ENCODE results near the gene MALRD1. TPM values are rescaled to one million over a fixed set of nuclear protein-coding genes. Genes with fewer than 3 reads are reported as not detected.

The MALRD1 gene
- total RNA-seq, 1 donor from 2014 or later = 0.45 TPM

DNA sequence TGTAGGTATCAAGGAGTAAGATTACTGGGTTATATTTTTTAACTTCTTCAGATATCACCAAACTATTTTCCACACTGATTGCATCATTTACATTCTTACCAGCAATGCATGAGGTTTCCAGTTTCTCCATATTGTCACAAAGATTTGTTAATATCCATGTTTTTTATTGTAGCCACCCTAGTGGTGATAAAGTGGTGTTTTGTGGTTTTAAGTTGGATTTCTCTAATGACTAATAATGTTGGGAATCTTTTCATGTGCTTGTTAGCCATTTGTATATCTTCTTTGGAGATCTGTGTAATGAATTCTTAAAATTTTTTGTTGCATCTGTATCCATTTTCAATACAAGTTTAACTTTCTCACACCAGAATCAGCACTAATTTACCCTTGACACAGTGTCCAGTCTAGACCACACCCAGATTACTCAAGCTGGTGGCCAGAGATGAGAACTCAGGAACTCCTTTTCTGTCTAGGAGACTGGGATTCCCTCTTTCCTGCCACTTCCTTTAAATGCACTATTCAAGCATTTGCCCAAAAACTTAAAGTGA is 700.7 kb downstream of the MALRD1 start:
- Histone ChIP-seq H3K27me3 (ENCODE audit: insufficient read depth, low read length) (no peaks in the 10 kb centered on the region), H2AFZ (ENCODE audit: low read depth, low read length) (peak overlapping the region; percentile 42), H3K79me2 (ENCODE audit: insufficient read depth, low read length) (no peaks in the 10 kb centered on the region), H3K4me3 (ENCODE audit: insufficient read depth, low read depth, low read length) (no peak overlapping the region), H3K9me3 (ENCODE audit: insufficient read depth, low read depth, low read length) (no peaks in the 10 kb centered on the region), H3K27ac (ENCODE audit: low read depth, low read length) (peak overlapping the region; percentile 47), H3K4me1 (ENCODE audit: insufficient read depth, low read length) (peaks cover 3% of the 10 kb centered on the region), H3K4me2 (ENCODE audit: low read length) (no peak overlapping the region), H4K20me1 (ENCODE audit: insufficient read depth, low read length) (no peaks in the 10 kb centered on the region), H3K9ac (ENCODE audit: low read length) (no peak overlapping the region), H3K36me3 (ENCODE audit: insufficient read depth, low read length) (no peaks in the 10 kb centered on the region)
- Mint-ChIP-seq H3K4me1 (ENCODE audit: low read depth, unreplicated experiment) (peaks cover 10% of the 10 kb centered on the region), H3K9me3 (ENCODE audit: unreplicated experiment) (peaks cover 6% of the 10 kb centered on the region), H3K27ac (ENCODE audit: unreplicated experiment) (peak overlapping the region; percentile 96), H3K4me3 (ENCODE audit: unreplicated experiment) (no peak overlapping the region), H3K27me3 (ENCODE audit: low read depth, unreplicated experiment) (no peaks in the 10 kb centered on the region), H3K36me3 (ENCODE audit: low read depth, unreplicated experiment) (no peaks in the 10 kb centered on the region)
- DNase-seq (ENCODE audit: low read depth) = peak; percentile 90
- TF ChIP-seq EZH2 (IDR thresholded peaks at IDR 0.05; ENCODE audit: insufficient read depth, low read length) = no peak
- TF ChIP-seq, protein P1, sequence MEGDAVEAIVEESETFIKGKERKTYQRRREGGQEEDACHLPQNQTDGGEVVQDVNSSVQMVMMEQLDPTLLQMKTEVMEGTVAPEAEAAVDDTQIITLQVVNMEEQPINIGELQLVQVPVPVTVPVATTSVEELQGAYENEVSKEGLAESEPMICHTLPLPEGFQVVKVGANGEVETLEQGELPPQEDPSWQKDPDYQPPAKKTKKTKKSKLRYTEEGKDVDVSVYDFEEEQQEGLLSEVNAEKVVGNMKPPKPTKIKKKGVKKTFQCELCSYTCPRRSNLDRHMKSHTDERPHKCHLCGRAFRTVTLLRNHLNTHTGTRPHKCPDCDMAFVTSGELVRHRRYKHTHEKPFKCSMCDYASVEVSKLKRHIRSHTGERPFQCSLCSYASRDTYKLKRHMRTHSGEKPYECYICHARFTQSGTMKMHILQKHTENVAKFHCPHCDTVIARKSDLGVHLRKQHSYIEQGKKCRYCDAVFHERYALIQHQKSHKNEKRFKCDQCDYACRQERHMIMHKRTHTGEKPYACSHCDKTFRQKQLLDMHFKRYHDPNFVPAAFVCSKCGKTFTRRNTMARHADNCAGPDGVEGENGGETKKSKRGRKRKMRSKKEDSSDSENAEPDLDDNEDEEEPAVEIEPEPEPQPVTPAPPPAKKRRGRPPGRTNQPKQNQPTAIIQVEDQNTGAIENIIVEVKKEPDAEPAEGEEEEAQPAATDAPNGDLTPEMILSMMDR (IDR thresholded peaks at IDR 0.05; ENCODE audit: insufficient read depth, low read depth, low read length) = peak; percentile 5
- no peak for FAIRE-seq

DNA sequence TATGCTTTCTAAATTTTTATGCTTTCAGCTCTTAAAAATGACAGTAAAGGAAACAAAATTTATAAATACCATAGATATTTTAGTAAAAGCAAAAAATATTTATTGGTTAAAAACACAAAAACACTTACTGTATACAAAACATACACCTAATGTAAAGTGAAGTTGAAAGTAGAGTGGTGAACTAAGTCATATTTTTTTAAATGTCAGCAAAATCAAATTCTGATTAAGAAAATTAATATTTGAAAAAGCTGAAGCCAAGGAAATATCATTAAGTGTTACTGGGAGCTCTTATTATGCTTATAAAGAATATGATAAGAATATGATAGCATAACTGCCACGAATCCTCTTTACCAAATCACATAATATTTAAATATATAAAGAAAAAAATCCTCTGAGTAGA is 702.4 kb downstream of the MALRD1 start:
- H3K4me2 ChIP-seq (ENCODE audit: low read length) = no peak overlapping the region
- Mint-ChIP-seq H3K4me1 (ENCODE audit: low read depth, unreplicated experiment) (peaks cover 10% of the 10 kb centered on the region), H3K27ac (ENCODE audit: unreplicated experiment) (no peak overlapping the region), H3K4me3 (ENCODE audit: unreplicated experiment) (no peak overlapping the region), H3K9me3 (ENCODE audit: unreplicated experiment) (peaks cover 6% of the 10 kb centered on the region), H3K27me3 (ENCODE audit: low read depth, unreplicated experiment) (no peaks in the 10 kb centered on the region), H3K36me3 (ENCODE audit: low read depth, unreplicated experiment) (no peaks in the 10 kb centered on the region)
- DNase-seq (ENCODE audit: low read depth) (no peak), FAIRE-seq (no peak)
- no peaks in the 10 kb centered on the region for H3K27me3 ChIP-seq (ENCODE audit: insufficient read depth, low read length)
- H4K20me1 ChIP-seq (ENCODE audit: insufficient read depth, low read length) = no peaks in the 10 kb centered on the region
- no peaks in the 10 kb centered on the region for H3K9me3 ChIP-seq (ENCODE audit: insufficient read depth, low read depth, low read length)
- no peak for TF ChIP-seq EZH2 (IDR thresholded peaks at IDR 0.05; ENCODE audit: insufficient read depth, low read length)
- TF ChIP-seq, protein P1 (IDR thresholded peaks at IDR 0.05; ENCODE audit: insufficient read depth, low read depth, low read length) = no peak
- no peak overlapping the region for H3K9ac ChIP-seq (ENCODE audit: low read length)
- H3K79me2 ChIP-seq (ENCODE audit: insufficient read depth, low read length) = no peaks in the 10 kb centered on the region
- H3K27ac ChIP-seq (ENCODE audit: low read depth, low read length) = no peak overlapping the region
- no peak overlapping the region for H3K4me3 ChIP-seq (ENCODE audit: insufficient read depth, low read depth, low read length)
- no peak overlapping the region for H2AFZ ChIP-seq (ENCODE audit: low read depth, low read length)
- H3K4me1 ChIP-seq (ENCODE audit: insufficient read depth, low read length) = peaks cover 3% of the 10 kb centered on the region
- no peaks in the 10 kb centered on the region for H3K36me3 ChIP-seq (ENCODE audit: insufficient read depth, low read length)

DNA sequence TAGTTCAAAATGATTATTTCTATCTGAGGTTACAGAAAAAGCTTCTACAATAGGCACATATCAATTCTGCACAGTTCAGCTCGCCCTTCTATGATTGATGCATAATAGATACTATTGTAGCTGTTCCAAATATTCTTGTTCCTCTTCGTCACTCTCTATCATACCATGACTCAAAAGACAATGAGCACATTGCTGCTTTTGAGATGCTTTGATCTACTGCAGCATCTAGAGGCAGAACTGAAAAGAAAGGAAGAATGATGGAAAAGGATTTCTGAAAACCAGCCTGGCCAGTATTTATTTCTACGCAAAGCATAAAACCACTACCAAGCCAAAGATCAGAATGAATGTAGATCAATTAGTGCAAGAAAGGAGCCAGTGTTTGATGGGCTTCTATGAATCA is 708.3 kb downstream of the MALRD1 start:
- Mint-ChIP-seq H3K27ac (ENCODE audit: unreplicated experiment) (no peak overlapping the region), H3K27me3 (ENCODE audit: low read depth, unreplicated experiment) (no peaks in the 10 kb centered on the region), H3K4me3 (ENCODE audit: unreplicated experiment) (no peak overlapping the region), H3K36me3 (ENCODE audit: low read depth, unreplicated experiment) (no peaks in the 10 kb centered on the region), H3K9me3 (ENCODE audit: unreplicated experiment) (no peaks in the 10 kb centered on the region), H3K4me1 (ENCODE audit: low read depth, unreplicated experiment) (no peaks in the 10 kb centered on the region)
- Histone ChIP-seq H3K27ac (ENCODE audit: low read depth, low read length) (no peak overlapping the region), H2AFZ (ENCODE audit: low read depth, low read length) (no peak overlapping the region), H4K20me1 (ENCODE audit: insufficient read depth, low read length) (no peaks in the 10 kb centered on the region), H3K79me2 (ENCODE audit: insufficient read depth, low read length) (no peaks in the 10 kb centered on the region), H3K27me3 (ENCODE audit: insufficient read depth, low read length) (no peaks in the 10 kb centered on the region), H3K4me2 (ENCODE audit: low read length) (no peak overlapping the region), H3K4me1 (ENCODE audit: insufficient read depth, low read length) (no peaks in the 10 kb centered on the region), H3K4me3 (ENCODE audit: insufficient read depth, low read depth, low read length) (no peak overlapping the region), H3K9ac (ENCODE audit: low read length) (no peak overlapping the region), H3K36me3 (ENCODE audit: insufficient read depth, low read length) (no peaks in the 10 kb centered on the region), H3K9me3 (ENCODE audit: insufficient read depth, low read depth, low read length) (no peaks in the 10 kb centered on the region)
- FAIRE-seq (no peak), DNase-seq (ENCODE audit: low read depth) (no peak)
- no peak for TF ChIP-seq EZH2 (IDR thresholded peaks at IDR 0.05; ENCODE audit: insufficient read depth, low read length)
- TF ChIP-seq, protein P1 (IDR thresholded peaks at IDR 0.05; ENCODE audit: insufficient read depth, low read depth, low read length) = no peak
